HFF-Myc (cell line): ENCODE measurements around the gene GM2A.

Source experiments
- DNase-seq: peaks from one replicate; pipeline ENCODE4 v3.0.0-alpha.2; 2011; ENCODE audit warnings: low read depth; ENCODE audit errors: extremely low read depth
- H3K4me3 ChIP-seq: replicated peaks from 2 replicates; pipeline ENCODE4 v1.5.1; 2011; ENCODE audit warnings: low read depth, mild to moderate bottlenecking, control low read depth, low read length
- TF ChIP-seq, protein P1 (sequence below): IDR thresholded peaks from 2 replicates; pipeline ENCODE4 v1.5.1; 2012; ENCODE audit warnings: mild to moderate bottlenecking, low read depth, low read length, control low read depth; ENCODE audit errors: missing control alignments

The GM2A gene

DNA sequence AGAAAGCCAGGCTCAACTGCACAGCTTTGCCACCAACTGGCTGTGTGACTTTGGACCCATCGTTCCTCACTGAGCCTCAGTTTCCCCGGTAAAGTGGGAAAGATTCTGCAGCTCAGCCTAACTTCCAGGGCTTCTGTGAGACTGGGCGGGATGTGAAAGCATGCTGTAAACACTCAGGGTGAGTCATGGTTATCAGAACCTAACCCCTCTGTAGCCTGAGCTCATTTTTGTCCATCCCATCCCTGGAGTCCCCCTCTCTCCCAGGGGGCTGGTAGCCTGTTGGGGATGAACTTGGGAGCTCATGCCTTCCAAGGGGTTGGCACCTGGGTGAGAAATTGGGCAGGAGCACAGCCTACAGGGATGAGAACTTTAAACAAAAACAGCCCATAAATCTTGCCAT lies 31.4 kb upstream of the GM2A start:
- TF ChIP-seq, protein P1, sequence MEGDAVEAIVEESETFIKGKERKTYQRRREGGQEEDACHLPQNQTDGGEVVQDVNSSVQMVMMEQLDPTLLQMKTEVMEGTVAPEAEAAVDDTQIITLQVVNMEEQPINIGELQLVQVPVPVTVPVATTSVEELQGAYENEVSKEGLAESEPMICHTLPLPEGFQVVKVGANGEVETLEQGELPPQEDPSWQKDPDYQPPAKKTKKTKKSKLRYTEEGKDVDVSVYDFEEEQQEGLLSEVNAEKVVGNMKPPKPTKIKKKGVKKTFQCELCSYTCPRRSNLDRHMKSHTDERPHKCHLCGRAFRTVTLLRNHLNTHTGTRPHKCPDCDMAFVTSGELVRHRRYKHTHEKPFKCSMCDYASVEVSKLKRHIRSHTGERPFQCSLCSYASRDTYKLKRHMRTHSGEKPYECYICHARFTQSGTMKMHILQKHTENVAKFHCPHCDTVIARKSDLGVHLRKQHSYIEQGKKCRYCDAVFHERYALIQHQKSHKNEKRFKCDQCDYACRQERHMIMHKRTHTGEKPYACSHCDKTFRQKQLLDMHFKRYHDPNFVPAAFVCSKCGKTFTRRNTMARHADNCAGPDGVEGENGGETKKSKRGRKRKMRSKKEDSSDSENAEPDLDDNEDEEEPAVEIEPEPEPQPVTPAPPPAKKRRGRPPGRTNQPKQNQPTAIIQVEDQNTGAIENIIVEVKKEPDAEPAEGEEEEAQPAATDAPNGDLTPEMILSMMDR = no peak
- no peak for DNase-seq
- H3K4me3 ChIP-seq = no peak overlapping the region

DNA sequence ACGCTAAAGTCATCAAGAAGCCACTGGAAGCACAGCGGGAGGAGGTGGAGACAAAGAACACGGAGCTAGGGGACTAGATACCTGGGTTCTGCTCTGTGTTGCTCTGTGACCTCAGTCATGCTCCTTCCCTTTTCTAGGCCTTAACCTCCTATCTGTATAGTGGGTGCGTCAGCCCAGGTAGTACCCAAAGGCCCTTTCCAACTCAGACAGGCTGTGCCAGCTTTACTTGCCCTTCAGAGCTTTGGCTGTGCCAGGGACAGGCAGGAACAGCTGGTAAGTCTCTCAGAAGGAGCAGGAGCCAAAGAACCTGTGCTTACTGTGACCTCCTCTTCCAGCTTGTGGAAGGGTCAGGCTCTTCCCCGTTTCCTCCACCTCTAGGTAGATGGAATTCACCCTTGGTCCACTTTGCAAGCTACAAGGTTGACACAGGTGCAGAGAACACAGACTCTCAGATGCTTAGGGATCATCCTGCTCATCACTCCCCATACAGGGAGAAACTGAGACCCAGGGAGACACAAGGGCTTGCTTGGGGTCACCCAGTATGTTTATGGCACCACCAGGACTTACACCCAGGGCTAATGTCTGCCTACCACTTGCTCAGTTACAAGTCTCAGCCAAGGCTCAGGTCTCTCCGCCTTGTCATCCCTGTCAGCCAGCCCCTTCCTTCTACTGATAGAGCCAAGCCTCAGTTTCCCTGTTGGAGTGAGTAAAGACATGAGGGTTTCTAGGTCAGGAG lies 30.8 kb upstream of the GM2A start:
- TF ChIP-seq, protein P1 = no peak
- H3K4me3 ChIP-seq = no peak overlapping the region
- DNase-seq = no peak

DNA sequence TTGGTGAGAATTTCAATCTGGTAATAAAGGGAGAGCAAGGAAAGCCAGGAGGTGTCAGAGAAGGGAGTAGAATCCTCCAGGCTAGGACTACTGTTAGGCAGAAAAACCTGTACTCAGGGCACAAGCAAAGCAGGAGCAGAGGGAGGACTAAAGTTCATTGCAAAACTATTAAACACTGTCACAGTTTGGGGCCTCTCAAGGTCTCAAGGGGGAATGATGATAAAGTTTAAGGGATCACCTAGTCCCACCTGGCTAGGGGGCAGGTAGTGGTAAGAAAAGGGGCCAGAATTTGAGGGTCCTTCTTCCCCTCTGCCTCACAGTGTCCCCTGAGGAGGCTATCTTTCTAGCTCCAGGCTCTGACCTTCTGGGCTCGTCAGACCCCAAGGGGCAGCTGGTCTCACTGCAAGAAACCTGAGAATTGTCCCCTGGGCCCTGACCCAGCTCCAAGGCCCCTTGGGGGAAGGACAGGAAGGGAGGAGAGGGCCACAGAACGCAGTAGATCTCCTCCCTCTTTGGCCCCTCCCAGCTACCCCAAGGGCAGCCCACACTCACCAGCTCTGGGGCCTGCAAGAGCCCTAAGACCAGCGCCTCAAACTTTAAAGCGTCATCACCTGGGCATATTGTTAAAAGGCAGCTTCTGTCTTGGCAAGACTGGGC lies 30.1 kb upstream of the GM2A start:
- peak overlapping the region; percentile 54 for H3K4me3 ChIP-seq
- DNase-seq = no peak
- TF ChIP-seq, protein P1 = no peak

DNA sequence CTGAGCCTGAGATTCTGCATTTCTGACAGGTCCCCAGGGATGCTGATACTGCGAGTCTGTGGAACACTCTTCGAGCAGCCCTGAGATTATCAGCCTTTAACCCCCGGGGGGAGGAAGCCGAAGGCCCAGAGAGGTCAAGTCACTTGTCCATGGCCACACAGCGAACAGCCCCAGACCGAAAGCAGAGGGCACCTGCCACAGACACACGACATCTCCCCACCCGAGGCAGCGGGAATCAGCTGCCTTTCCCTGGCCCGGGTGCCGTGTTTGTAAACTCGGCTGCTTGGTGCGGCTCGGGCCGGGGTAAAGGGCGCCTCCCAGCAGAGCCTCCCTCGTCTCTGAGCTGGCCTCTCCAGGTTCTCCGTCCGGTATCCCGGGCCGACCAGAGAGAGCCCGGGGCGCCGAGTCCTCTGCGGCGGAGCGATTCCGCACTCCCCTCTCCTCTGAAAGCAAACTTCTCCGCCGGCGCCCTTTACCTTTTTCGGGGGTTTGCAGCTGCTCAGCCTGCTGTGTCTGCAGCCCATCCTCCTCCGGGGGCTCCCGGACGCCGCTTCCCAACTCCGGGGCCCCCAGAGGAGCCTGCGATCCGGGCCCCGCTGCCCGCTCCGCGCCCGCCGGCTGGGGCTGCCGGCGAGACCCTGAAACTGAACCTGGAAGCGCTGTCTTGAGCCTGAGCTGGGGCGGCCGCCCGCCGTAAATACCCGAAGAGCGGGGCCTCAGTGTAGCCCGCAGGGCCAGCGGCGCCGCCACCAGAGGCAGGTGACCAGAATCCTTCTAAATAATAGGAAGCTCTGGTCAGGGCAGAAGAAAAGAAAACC lies 29.3 kb upstream of the GM2A start, which contains the start of gene CCDC69:
Gene CCDC69, minus strand, starts transcription at position 646 of the 818 bp plus-strand sequence. Its CDS starts 122 bp downstream, at position 524.
- no peak for DNase-seq
- H3K4me3 ChIP-seq = peak within 1 kb of the TSS; percentile 54
- TF ChIP-seq, protein P1 = no peak

DNA sequence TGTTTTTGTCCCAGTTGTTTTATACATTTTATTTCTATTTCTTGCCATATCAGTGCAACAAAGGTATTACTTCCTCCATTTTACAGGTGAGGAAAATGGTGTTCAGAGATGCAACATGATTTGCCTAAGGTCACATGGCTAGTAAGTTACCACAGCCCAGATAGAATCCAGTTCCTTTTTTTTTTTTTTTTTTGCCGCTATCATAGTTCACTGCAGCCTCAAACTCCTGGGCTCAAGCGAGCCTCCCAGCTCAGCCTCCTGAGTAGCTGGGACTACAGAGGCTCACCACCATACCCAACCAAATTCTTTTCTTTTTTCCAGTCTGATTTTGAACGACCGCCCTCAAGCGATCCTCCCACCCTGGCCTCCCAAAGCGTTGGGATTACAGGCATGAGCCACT lies 28.6 kb upstream of the GM2A start:
- TF ChIP-seq, protein P1 = no peak
- H3K4me3 ChIP-seq = peak overlapping the region; percentile 54; the same call in 1 of the 2 replicates
- no peak for DNase-seq

DNA sequence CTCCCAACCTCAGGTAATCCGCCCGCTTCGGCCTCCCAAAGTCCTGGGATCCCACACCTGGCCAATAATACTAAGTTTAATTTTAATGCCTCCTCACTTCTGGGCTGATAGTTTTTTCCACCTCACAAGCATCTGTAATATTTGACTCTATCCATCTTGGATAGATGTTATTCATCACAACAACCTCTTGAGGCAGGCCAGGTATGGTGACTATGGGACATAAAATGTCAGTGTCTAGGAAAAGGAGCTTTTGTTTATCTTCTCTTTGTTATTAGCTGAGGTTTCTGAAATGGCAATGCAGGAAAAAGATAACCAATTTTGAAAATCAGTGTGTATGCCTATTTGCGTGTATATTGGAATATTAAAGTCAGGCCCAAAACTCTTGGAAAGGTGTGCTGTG lies 27.9 kb upstream of the GM2A start:
- no peak overlapping the region for H3K4me3 ChIP-seq
- TF ChIP-seq, protein P1 = no peak
- DNase-seq = no peak
